Measurements from ENCODE around the gene MYO15B. TPM values are rescaled to one million over a fixed set of nuclear protein-coding genes. Genes with fewer than 3 reads are reported as not detected.
A peak's percentile ranks its signal among the peaks of the same experiment; 100 is the strongest.

Gene MYO15B
- total RNA-seq, 1 donor from 2014 or later, result 193 TPM

DNA sequence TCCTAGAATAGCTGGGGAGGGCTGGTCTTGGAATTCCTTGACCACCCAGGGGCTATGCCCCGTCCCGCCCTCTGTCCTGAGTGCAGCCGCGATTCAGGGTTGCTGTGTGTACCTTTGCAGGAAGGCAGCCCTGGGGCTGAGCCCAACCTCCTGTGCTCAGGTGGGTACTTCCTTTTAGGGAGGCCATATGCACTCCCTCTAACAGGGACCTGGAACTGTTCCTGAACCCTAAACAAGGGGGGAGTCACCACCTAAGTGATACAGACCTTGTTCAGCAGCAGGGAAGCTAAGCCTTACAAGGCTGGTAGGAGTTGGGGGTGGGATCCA, 37.5 kb upstream of the MYO15B start:
- intact Hi-C loops (cut with DNase I), result no loop called here
- H3K4me3 ChIP-seq, result no peak overlapping the region
- H3K36me3 ChIP-seq, result no peaks in the 10 kb centered on the region
- no peaks in the 10 kb centered on the region for H3K9me3 ChIP-seq
- H3K27me3 ChIP-seq, result no peaks in the 10 kb centered on the region
- TF ChIP-seq, protein P1, sequence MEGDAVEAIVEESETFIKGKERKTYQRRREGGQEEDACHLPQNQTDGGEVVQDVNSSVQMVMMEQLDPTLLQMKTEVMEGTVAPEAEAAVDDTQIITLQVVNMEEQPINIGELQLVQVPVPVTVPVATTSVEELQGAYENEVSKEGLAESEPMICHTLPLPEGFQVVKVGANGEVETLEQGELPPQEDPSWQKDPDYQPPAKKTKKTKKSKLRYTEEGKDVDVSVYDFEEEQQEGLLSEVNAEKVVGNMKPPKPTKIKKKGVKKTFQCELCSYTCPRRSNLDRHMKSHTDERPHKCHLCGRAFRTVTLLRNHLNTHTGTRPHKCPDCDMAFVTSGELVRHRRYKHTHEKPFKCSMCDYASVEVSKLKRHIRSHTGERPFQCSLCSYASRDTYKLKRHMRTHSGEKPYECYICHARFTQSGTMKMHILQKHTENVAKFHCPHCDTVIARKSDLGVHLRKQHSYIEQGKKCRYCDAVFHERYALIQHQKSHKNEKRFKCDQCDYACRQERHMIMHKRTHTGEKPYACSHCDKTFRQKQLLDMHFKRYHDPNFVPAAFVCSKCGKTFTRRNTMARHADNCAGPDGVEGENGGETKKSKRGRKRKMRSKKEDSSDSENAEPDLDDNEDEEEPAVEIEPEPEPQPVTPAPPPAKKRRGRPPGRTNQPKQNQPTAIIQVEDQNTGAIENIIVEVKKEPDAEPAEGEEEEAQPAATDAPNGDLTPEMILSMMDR (IDR thresholded peaks at IDR 0.05), result no peak
- no peaks in the 10 kb centered on the region for H3K4me1 ChIP-seq
- DNase-seq (no peak), ATAC-seq (peak; percentile 34)
- peak overlapping the region; percentile 93 for H3K27ac ChIP-seq

DNA sequence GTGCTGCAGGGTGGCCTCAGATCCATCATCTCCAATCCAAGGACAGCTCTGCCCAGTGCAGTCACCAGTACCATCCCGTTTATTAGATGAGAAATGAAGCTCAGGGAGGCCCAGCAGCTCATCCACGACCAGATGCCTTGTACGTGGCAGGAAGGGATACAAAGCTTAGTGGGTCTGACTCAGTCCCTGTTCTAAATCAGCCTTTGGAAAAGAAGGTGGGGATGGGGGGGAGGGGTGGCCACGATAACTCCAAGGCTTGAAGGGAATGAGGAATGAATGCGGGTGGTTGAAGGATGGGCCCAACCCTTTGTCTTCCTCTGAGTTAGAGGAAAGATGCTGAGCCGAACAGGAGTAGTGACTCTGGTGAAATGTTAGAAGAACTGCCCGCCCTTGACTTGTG, 36.3 kb upstream of the MYO15B start:
- peak overlapping the region; percentile 93 for H3K27ac ChIP-seq
- H3K9me3 ChIP-seq, result no peaks in the 10 kb centered on the region
- intact Hi-C loops (cut with DNase I), result no loop called here
- ATAC-seq (no peak), DNase-seq (no peak)
- H3K36me3 ChIP-seq, result no peaks in the 10 kb centered on the region
- TF ChIP-seq, protein P1 (IDR thresholded peaks at IDR 0.05), result no peak
- H3K27me3 ChIP-seq, result no peaks in the 10 kb centered on the region
- H3K4me1 ChIP-seq, result no peaks in the 10 kb centered on the region
- H3K4me3 ChIP-seq, result no peak overlapping the region

DNA sequence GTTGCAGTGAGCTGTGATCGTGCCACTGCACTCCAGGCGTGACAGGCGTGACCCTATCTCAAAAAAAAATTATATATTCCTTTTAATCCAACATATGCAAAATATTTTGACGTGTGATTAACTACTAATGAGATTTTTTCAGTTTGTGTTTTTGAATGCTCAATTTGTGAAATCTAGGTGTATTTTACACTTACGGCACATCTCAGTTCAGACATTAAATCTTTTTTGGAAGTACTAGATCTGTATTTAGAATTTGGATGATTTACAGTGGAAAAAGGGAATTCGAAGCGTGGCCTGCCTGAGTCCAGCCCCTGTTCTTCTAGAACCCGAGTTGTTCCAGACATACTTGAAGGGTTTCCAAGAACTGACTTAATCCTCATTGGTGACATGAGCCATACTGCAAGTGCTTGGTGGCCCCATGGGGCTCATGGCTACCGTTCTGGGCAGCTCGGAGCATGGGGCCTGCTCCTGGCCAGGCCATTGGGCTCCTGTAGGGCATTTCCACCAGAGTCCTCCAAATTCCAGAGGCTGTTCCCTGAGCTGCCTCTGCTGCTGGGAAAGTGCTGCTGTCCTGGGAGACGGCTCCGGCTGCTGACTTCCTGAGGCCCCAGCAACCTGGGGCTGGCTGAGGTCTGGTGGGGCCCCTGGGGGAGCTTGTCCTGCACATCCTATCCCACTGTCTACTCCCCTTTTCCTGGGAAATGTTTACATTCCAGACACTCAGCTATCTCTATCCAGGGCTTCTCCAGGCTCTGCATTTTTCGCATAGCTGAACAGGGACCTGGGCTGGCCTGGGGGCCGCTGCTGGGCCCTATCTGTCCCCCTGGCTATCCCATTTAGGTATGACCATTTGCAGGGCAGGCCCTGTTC, 34.9 kb upstream of the MYO15B start:
- TF ChIP-seq, protein P1 (IDR thresholded peaks at IDR 0.05), result no peak
- DNase-seq, result no peak
- Histone ChIP-seq H3K4me3 (no peak overlapping the region), H3K4me1 (peaks cover 5% of the 10 kb centered on the region), H3K36me3 (no peaks in the 10 kb centered on the region), H3K27me3 (no peaks in the 10 kb centered on the region), H3K9me3 (no peaks in the 10 kb centered on the region), H3K27ac (peak overlapping the region; percentile 17)
- no peak for ATAC-seq
- intact Hi-C loops (cut with DNase I), result no loop called here

DNA sequence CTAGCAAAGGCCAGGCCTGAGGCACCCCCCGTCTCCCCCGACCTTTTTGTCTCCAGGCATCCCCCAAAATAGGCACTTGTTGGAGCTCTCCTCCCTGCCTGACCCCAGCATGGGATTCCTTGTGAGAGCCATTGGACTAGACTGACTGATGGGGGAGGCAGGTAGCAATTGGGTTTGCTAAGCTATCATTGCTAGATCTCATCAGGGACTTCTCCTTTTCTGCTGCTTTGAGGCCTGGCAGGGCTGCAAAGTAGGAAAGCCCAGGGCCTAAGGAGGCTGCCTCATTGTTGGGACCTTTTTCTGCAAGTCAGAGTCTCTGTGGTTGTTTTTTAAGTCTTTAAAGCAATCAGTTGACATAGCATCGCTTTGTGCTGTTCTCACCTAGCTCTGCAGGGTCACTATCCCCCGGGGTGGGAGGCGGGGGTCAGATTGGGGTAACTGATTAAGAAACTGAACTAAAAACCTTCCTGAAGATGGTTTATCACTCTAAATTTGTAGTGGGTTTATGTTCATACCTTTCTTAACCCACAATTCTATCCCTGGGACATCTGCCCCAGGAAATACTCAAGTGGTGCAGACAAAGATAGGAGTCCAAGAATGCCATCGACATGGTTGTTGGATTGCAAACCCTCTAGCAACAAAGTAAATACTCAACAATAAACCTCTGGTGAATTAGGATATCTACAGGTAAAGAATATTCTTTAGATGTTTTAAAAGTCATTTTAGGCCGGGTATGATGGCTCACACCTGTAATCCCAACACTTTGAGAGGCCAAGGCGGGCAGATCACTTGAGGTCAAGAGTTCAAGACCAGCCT, 34.1 kb upstream of the MYO15B start:
- ATAC-seq, result no peak
- no peak overlapping the region for H3K4me3 ChIP-seq
- H3K4me1 ChIP-seq, result peaks cover 11% of the 10 kb centered on the region
- H3K9me3 ChIP-seq, result no peaks in the 10 kb centered on the region
- TF ChIP-seq, protein P1 (IDR thresholded peaks at IDR 0.05), result no peak
- intact Hi-C loops (cut with DNase I), result no loop called here
- H3K27ac ChIP-seq, result peak overlapping the region; percentile 17
- no peak for DNase-seq
- H3K27me3 ChIP-seq, result no peaks in the 10 kb centered on the region
- no peaks in the 10 kb centered on the region for H3K36me3 ChIP-seq

DNA sequence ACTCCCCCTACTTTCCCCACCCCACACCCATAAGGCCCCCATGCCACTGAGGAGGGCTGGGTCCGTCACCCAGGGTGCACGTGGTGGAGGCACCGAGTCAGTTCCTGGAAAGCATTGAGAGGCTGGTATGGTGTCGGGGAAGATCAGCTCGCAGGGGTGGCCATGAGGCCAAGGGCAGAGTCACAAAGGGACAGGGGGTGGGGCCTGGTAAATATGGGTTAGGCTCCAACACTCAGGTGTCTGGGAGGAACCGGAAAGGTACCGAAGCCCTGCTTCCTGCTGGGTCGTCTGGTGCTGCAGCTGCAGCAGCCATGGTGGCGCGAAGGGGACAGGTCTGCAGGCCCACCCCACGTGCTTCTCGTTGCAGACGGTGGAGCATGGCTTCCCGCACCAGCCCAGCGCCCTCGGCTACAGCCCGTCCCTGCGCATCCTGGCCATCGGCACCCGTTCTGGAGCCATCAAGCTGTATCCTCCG, 31.9 kb upstream of the MYO15B start:
- intact Hi-C loops (cut with DNase I), result no loop called here
- no peaks in the 10 kb centered on the region for H3K27me3 ChIP-seq
- no peak overlapping the region for H3K27ac ChIP-seq
- peaks cover 11% of the 10 kb centered on the region for H3K4me1 ChIP-seq
- peaks cover 10% of the 10 kb centered on the region for H3K36me3 ChIP-seq
- no peak overlapping the region for H3K4me3 ChIP-seq
- ATAC-seq (no peak), DNase-seq (peak; percentile 56)
- no peaks in the 10 kb centered on the region for H3K9me3 ChIP-seq
- TF ChIP-seq, protein P1 (IDR thresholded peaks at IDR 0.05), result no peak
